H1 (cell line): Measurements from ENCODE around the gene ARHGAP6. TPM values are rescaled to one million over a fixed set of nuclear protein-coding genes. Genes with fewer than 3 reads are reported as not detected.

ENCODE experiments used
- BCL11A ChIP-seq, 2 experiments: IDR thresholded peaks; one replicate each; pipeline ENCODE4 v1.6.1; 2011; ENCODE audit warnings: low read depth in 2 of 2, low read length in 2 of 2, mild to moderate bottlenecking in 2 of 2
- CBX8 ChIP-seq: fragments of 300-800, 300-1000 bp; sonication (generic); IDR thresholded peaks from 2 replicates; pipeline ENCODE4 v1.7.1; 2016; ENCODE audit warnings: low read depth, low read length, borderline replicate concordance
- CEBPB ChIP-seq: IDR thresholded peaks from 2 replicates; pipeline ENCODE4 v1.6.1; 2012; ENCODE audit warnings: low read depth, low read length
- GTF2F1 ChIP-seq: IDR thresholded peaks from 2 replicates; pipeline ENCODE4 v1.6.1; 2012; ENCODE audit warnings: low read depth, low read length, improper control_type of control experiment, borderline replicate concordance
- HDAC6 ChIP-seq: IDR thresholded peaks from one replicate; pipeline ENCODE4 v1.7.1; 2012; ENCODE audit warnings: low read depth, mild to moderate bottlenecking, inconsistent platforms, low read length, moderate library complexity
- POU5F1 ChIP-seq: IDR thresholded peaks from 2 replicates; pipeline ENCODE4 v1.6.1; 2011; ENCODE audit warnings: low read depth, mild to moderate bottlenecking, low read length, moderate library complexity
- RNF2 ChIP-seq: fragments of 200-900, 300-1000 bp; sonication (generic); IDR thresholded peaks from 2 replicates; pipeline ENCODE4 v1.7.1; 2016; ENCODE audit warnings: borderline replicate concordance, low read depth, mild to moderate bottlenecking, antibody characterized with exemption, low read length; ENCODE audit not compliant: poor library complexity, severe bottlenecking; ENCODE audit errors: missing control alignments
- polyA plus RNA-seq, 7 experiments: library from polyadenylated mRNA; depleted of rRNA in 3 of 7; stranded (reverse) in 5 of 7; unstranded in 2 of 7; fragments of >200 nt in 5 of 7; fragments of 200-250 nt in 2 of 7; gene quantifications; 1 replicate in 5 of 7; 2 replicates in 1 of 7; 4 replicates in 1 of 7; pipeline versions ENCODE4 v1.2.1 to v1.2.3, GENCODE V29; 2011 to 2013; ENCODE audit warnings: missing spikeins in 2 of 7, mixed read lengths in 2 of 7
- total RNA-seq: library from RNA; stranded (reverse); fragmentation: NEBNext Ultra II Directional; extraction: Animal tissue kit (Norgen Biotek cat#: 25700); gene quantifications from 2 replicates; pipeline ENCODE4 v1.2.1, GENCODE V29; 2021
- TF ChIP-seq, protein P1 (sequence below): fragments of 300-600 bp; sonication (generic); IDR thresholded peaks from 2 replicates; pipeline ENCODE4 v1.7.1; 2012; ENCODE audit warnings: low read length, moderate library complexity, mild to moderate bottlenecking, inconsistent platforms; ENCODE audit not compliant: insufficient replicate concordance

ARHGAP6 gene
- total and polyA plus RNA-seq, 2 of the 8 experiments (the other 6 are each of a cell fraction or from before 2014, with no cell fraction given), result 0.35 to 0.82 TPM

DNA sequence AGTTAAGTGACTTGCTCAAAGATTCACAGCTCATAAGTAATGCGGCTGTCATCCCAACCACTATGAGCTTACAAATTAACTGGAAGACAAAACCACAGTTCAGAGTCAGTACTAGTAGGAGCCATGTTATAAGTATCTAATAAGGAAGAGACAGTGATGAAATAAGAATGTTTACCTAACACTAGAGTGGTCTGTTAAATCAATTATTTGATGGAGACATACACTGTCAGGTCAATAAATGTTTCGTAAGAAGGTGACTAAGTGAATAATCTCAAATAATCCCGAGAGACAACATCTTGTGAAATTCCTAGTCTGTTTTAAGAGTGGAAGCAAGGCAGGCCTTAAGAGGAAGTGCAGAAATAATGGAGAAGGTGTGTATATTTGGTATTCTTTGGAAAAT is 398.3 kb downstream of the ARHGAP6 start (continued):
- TF ChIP-seq CBX8 (no peak), HDAC6 (no peak), POU5F1 (no peak), CEBPB (no peak), BCL11A (IDR thresholded peaks at IDR 0.05; ENCODE audit: low read depth in 2 of 2, low read length in 2 of 2) (no peak), GTF2F1 (no peak), RNF2 (no peak)
- TF ChIP-seq, protein P1, sequence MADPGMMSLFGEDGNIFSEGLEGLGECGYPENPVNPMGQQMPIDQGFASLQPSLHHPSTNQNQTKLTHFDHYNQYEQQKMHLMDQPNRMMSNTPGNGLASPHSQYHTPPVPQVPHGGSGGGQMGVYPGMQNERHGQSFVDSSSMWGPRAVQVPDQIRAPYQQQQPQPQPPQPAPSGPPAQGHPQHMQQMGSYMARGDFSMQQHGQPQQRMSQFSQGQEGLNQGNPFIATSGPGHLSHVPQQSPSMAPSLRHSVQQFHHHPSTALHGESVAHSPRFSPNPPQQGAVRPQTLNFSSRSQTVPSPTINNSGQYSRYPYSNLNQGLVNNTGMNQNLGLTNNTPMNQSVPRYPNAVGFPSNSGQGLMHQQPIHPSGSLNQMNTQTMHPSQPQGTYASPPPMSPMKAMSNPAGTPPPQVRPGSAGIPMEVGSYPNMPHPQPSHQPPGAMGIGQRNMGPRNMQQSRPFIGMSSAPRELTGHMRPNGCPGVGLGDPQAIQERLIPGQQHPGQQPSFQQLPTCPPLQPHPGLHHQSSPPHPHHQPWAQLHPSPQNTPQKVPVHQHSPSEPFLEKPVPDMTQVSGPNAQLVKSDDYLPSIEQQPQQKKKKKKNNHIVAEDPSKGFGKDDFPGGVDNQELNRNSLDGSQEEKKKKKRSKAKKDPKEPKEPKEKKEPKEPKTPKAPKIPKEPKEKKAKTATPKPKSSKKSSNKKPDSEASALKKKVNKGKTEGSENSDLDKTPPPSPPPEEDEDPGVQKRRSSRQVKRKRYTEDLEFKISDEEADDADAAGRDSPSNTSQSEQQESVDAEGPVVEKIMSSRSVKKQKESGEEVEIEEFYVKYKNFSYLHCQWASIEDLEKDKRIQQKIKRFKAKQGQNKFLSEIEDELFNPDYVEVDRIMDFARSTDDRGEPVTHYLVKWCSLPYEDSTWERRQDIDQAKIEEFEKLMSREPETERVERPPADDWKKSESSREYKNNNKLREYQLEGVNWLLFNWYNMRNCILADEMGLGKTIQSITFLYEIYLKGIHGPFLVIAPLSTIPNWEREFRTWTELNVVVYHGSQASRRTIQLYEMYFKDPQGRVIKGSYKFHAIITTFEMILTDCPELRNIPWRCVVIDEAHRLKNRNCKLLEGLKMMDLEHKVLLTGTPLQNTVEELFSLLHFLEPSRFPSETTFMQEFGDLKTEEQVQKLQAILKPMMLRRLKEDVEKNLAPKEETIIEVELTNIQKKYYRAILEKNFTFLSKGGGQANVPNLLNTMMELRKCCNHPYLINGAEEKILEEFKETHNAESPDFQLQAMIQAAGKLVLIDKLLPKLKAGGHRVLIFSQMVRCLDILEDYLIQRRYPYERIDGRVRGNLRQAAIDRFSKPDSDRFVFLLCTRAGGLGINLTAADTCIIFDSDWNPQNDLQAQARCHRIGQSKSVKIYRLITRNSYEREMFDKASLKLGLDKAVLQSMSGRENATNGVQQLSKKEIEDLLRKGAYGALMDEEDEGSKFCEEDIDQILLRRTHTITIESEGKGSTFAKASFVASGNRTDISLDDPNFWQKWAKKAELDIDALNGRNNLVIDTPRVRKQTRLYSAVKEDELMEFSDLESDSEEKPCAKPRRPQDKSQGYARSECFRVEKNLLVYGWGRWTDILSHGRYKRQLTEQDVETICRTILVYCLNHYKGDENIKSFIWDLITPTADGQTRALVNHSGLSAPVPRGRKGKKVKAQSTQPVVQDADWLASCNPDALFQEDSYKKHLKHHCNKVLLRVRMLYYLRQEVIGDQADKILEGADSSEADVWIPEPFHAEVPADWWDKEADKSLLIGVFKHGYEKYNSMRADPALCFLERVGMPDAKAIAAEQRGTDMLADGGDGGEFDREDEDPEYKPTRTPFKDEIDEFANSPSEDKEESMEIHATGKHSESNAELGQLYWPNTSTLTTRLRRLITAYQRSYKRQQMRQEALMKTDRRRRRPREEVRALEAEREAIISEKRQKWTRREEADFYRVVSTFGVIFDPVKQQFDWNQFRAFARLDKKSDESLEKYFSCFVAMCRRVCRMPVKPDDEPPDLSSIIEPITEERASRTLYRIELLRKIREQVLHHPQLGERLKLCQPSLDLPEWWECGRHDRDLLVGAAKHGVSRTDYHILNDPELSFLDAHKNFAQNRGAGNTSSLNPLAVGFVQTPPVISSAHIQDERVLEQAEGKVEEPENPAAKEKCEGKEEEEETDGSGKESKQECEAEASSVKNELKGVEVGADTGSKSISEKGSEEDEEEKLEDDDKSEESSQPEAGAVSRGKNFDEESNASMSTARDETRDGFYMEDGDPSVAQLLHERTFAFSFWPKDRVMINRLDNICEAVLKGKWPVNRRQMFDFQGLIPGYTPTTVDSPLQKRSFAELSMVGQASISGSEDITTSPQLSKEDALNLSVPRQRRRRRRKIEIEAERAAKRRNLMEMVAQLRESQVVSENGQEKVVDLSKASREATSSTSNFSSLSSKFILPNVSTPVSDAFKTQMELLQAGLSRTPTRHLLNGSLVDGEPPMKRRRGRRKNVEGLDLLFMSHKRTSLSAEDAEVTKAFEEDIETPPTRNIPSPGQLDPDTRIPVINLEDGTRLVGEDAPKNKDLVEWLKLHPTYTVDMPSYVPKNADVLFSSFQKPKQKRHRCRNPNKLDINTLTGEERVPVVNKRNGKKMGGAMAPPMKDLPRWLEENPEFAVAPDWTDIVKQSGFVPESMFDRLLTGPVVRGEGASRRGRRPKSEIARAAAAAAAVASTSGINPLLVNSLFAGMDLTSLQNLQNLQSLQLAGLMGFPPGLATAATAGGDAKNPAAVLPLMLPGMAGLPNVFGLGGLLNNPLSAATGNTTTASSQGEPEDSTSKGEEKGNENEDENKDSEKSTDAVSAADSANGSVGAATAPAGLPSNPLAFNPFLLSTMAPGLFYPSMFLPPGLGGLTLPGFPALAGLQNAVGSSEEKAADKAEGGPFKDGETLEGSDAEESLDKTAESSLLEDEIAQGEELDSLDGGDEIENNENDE, result no peak
